Activated gamma-delta T cell treated with anti-CD3 and anti-CD28 coated beads, Interleukin-2, amount 50 U/mL, for 16 hours (primary cell): ENCODE results near the gene CHST5.
"Not testable (repeated sequence)": the region's sequence is repeated elsewhere in the genome, so short reads cannot be mapped to it uniquely, and the experiment has no call there.

Experiments
- DNase-seq: peaks from one replicate; pipeline ENCODE4 v3.0.0-alpha.2; 2020; ENCODE audit warnings: low read depth

CHST5 gene

GRCh38 chr16:75550211-75550662 lies 14.3 kb upstream of the CHST5 start:
- DNase-seq: no peak

- not testable (repeated sequence) for DNase-seq
Measured at GRCh38 chr16:75548456-75548855, 12.5 kb upstream of the CHST5 start.

GRCh38 chr16:75546293-75546692 lies 10.4 kb upstream of the CHST5 start:
- DNase-seq: no peak

GRCh38 chr16:75545879-75546278 lies 10.0 kb upstream of the CHST5 start:
- not testable (repeated sequence) for DNase-seq

- DNase-seq: not testable (repeated sequence)
Measured at GRCh38 chr16:75542462-75542861, 6.6 kb upstream of the CHST5 start.

- no peak for DNase-seq
Measured at GRCh38 chr16:75541236-75541635, 5.3 kb upstream of the CHST5 start.

GRCh38 chr16:75538882-75539565 lies 3.1 kb upstream of the CHST5 start:
- not testable (repeated sequence) for DNase-seq

- no peak for DNase-seq
Measured at GRCh38 chr16:75537776-75538175, 1.9 kb upstream of the CHST5 start.

GRCh38 chr16:75535211-75535843 lies 581 bp downstream of the CHST5 start:
- DNase-seq: no peak

- DNase-seq: no peak
Measured at GRCh38 chr16:75534560-75535205, 1.2 kb downstream of the CHST5 start.

- no peak for DNase-seq
Measured at GRCh38 chr16:75532791-75533190, 3.1 kb downstream of the CHST5 start.

- no peak for DNase-seq
Measured at GRCh38 chr16:75532142-75532765, 3.7 kb downstream of the CHST5 start.

GRCh38 chr16:75529959-75530358 lies 5.9 kb downstream of the CHST5 start:
- DNase-seq: no peak

GRCh38 chr16:75529056-75529905 lies 6.6 kb downstream of the CHST5 start:
- DNase-seq: no peak

- no peak for DNase-seq
Measured at GRCh38 chr16:75527825-75528299, 8.0 kb downstream of the CHST5 start.

- DNase-seq: no peak
Measured at GRCh38 chr16:75526032-75526790, 9.7 kb downstream of the CHST5 start.

GRCh38 chr16:75519175-75519574 lies 16.7 kb downstream of the CHST5 start:
- no peak for DNase-seq

- not testable (repeated sequence) for DNase-seq
Measured at GRCh38 chr16:75516189-75516966, 19.5 kb downstream of the CHST5 start.

GRCh38 chr16:75514296-75514695 lies 21.6 kb downstream of the CHST5 start:
- DNase-seq: no peak

- DNase-seq: no peak
Measured at GRCh38 chr16:75506574-75506973, 29.3 kb downstream of the CHST5 start.
